ENCODE results near the gene MXRA5.

DNA sequence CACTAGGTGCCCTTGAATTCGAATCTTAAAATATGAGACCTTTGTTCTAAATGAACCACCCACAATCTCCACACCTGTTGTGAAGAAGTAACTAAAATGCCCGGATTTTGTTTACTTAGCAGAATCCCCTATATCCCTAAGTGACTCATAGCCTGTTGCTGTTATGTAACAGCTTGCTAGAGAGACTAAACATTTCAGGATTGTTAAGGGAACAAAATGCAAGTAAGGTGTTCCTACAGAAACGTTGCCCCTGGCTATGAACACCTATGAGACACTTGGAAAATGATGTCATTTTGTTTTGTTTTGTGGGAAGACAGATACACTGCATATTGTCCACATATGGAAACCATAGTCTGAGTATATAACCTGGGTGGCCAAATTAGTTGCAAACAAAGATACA lies 24.2 kb upstream of the MXRA5 start:
- TF ChIP-seq, protein P1, sequence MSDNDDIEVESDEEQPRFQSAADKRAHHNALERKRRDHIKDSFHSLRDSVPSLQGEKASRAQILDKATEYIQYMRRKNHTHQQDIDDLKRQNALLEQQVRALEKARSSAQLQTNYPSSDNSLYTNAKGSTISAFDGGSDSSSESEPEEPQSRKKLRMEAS (IDR thresholded peaks at IDR 0.05) = no peak
- TF ChIP-seq, protein P2, sequence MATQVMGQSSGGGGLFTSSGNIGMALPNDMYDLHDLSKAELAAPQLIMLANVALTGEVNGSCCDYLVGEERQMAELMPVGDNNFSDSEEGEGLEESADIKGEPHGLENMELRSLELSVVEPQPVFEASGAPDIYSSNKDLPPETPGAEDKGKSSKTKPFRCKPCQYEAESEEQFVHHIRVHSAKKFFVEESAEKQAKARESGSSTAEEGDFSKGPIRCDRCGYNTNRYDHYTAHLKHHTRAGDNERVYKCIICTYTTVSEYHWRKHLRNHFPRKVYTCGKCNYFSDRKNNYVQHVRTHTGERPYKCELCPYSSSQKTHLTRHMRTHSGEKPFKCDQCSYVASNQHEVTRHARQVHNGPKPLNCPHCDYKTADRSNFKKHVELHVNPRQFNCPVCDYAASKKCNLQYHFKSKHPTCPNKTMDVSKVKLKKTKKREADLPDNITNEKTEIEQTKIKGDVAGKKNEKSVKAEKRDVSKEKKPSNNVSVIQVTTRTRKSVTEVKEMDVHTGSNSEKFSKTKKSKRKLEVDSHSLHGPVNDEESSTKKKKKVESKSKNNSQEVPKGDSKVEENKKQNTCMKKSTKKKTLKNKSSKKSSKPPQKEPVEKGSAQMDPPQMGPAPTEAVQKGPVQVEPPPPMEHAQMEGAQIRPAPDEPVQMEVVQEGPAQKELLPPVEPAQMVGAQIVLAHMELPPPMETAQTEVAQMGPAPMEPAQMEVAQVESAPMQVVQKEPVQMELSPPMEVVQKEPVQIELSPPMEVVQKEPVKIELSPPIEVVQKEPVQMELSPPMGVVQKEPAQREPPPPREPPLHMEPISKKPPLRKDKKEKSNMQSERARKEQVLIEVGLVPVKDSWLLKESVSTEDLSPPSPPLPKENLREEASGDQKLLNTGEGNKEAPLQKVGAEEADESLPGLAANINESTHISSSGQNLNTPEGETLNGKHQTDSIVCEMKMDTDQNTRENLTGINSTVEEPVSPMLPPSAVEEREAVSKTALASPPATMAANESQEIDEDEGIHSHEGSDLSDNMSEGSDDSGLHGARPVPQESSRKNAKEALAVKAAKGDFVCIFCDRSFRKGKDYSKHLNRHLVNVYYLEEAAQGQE (IDR thresholded peaks at IDR 0.05; ENCODE audit: low read depth) = no peak
- TF ChIP-seq YY1 (IDR thresholded peaks at IDR 0.05; ENCODE audit: low read depth) (no peak), TAF1 (IDR thresholded peaks at IDR 0.05; ENCODE audit: low read depth) (no peak), FOXM1 (IDR thresholded peaks at IDR 0.05; ENCODE audit: borderline replicate concordance, low read depth) (no peak)
